Measurements from ENCODE around the gene TRIML1.

DNA sequence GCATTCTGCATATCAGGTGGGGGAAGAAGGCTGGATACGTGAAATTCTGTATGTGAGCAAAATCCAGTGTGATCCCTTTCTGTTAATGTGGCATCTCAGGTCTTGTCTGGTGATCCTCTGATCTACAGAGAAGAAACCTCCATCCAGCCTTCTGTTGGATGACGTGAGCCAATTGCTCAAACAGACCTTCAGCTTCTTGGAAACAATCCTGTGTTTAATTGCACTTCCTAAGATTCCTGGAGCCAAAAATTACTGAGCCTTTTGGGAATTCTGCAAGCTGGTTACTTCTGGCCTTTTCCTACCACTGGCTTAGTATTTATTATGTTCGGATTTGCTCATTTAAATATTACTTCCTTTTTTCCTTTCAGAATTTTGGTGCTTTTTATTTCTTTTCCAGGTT is 51.2 kb downstream of the TRIML1 start:
- TF ChIP-seq GATA3 (IDR thresholded peaks at IDR 0.05; ENCODE audit: low read depth, low read length) (no peak), GATA2 (IDR thresholded peaks at IDR 0.05; ENCODE audit: low read depth, low read length) (no peak)
